ENCODE measurements around the gene RPL29.

The RPL29 gene

DNA sequence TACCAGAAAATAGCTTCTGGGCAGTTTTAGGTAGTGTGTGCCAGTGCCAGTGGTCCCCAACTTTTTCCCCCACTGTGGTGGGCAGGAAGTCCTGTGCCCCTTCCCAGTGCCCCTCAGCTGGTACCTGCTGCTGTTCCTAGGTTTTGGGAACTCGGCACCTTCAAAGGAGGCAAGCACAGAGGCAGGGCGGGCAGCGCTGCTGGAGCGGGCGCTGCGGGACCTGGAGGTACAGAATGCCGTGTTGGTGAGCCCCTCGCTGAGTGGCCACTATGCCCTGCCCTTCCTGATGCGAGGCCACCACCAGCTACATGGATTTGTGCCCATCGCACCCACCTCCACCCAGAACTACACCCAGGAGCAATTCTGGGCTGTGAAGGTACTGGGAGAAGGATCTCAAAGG is 15.4 kb downstream of the RPL29 start:
- DNase-seq, result no peak

DNA sequence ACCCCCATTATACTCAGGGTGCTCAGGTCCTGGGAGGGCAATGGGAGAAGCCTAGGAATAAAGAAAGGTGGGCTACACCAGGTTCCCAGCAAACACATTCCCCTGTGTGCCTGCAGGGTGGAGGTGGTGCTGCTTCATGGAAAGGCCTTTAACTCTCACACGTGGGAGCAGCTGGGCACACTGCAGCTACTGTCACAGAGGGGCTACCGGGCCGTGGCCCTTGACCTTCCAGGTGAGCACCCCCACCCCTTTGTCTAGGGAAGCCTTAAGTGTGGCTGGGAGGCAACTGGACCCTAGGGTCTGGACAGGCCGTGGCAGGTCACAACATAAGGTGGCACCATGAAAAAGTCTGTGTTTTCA is 17.6 kb downstream of the RPL29 start:
- no peak for DNase-seq

DNA sequence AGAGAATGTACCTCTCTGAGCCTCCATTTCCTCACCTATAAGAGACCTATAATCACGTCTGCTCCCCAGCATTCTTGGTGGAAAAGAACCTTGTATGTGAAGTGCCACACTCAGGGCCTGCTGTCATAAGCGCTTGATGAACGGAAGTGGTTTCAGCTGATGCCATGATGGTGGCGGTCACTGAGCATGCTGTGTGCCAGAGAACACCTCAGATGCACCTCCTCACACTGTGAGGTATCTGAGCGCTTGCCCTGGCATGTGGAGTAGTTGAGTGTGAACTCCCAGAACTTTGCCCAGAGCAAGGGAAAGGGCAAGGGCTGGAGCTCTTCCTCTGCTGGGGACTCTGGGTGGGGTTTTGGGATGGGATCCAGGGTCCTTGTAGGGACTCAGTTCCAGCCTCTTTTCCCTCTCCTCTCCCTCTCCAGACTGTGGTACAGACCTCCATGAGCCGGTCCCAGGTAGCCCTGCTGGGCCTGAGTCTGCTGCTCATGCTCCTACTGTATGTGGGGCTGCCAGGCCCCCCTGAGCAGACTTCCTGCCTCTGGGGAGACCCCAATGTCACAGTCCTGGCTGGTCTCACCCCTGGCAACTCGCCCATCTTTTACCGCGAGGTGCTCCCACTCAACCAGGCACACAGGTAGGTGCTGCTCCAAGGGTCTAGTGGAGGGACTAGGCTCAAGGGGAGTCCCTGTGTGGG is 18.1 kb downstream of the RPL29 start:
- no peak for DNase-seq

DNA sequence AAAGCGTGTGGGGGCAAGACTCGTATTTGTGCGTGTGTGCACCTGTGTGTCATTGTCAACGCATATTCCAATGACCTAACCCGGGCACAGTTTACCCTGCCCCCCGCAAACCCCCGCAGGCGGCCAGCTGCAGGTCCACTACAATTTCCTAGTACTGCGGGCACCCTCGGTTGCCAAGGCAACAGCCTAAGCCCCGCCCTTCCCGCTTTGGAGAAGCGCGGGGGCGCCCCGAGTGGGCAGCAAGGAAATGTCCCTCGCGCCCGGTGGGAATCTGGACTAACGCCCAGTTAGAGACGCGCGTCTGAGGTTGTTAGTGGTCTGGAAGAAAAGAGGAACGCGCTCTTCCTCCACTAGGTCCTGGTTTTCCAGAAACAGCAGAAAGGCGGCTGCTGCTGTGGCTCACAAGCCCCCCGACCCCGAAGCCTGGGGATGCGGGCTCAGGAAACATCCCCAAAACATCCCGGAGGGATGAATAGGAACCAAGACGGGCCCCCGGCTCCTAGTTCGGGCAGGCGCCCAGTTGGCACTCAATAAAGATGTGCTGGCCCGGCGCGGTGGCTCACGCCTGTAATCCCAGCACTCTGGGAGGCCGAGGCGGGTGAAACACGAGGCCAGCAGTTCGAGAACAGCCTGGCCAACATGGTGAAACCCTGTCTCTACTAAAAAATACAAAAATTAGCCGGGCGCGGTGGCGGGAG is 19.7 kb downstream of the RPL29 start:
- DNase-seq, result peak; percentile 84

DNA sequence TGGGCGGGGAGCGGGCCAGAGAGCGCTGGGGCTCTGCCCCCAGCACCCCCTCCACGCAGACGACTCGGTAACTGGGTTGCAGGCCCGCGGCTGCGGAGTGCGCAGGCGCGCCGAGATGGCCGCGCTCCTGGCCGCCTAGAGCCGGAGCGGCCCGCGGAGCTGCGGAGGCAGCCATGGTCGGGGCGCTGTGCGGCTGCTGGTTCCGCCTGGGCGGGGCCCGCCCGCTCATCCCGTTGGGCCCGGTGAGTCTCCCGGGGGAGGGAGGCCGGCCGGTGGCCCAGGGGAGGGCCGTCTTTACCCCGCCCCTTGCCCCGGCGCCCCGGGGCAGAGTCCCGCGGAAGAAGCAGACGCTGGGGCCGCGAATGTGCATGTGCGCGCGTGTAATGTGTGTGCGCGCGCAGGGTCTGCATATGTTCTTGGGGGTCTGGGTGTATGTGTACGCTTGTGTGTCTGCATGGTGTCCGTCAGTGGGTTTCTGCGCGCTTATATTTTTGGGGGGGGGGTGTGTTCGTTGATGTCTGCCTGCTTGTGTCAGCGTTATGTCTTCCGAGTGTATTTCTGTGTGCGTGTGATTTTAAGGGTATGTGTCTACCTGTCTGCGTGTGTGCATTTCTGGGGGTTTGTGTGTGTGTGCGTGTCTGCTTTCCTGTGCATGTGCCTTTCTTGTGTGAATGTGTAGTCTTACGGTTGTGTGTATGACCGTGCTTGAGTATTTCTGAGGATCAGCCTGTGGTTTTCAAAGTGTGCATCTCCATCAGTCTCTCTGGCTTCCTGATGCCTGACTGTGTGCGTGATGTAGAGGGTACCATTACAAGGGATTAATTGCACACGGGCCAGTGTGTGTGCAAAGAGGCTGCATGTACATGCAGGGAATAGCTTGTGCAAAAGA is 20.5 kb downstream of the RPL29 start, which contains the start of gene ABHD14A:
Gene ABHD14A (plus strand): TSS at position 102 of the 889 bp plus-strand sequence. CDS start 72 bp downstream, at position 174.
- peak; percentile 79 for DNase-seq

DNA sequence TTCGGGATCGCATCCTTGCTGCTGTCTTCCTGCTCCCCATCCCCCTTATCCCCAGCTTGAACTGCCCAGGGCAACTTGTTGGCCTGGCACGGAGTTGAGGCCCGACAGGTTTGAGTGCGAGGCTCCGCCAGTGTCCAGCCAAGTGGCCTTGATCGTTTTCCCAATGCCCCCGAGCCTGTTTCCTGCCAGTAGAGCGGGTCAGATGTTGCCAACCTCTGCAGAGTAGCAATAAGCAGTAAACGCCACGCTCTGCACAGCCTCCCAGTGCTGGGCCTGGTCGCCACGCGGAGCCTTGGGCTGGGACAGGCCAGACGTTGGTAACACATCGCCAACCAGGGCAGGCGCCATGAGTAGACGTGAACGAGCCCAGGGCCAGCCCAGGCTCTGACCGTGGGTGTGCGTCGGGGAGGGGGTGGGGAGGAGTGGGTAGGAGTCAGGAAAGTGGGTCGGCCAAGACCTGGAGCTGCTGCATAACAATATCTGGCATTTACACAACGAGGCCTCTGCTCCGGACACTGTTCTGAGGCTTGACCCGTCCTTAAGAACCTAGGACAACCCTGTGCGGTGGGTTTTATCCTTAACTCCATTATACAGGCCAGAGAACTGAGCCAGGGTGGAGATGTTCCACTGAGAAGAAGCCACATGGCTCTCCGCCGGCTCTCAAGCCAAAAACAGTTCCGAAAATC is 21.3 kb downstream of the RPL29 start:
- peak; percentile 44 for DNase-seq

DNA sequence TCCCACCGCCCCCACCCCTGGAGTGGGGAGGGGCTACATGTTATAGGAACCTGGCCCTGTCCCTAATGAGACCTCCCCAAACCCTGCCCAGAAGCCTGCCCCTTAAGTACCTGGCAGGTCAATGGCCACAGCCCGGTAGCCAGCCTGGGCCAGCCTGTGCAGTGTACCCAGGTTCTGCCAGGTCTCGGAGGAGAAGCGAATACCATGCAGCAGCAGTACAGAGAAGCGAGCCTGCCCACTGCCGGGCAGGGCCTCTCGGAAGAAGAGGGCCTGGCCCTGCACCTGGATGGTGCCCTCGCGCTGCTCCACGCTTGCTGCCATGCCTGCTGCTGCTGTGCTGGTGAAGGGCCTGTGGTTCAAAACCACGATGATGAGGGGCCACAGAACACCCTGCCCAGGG is 24.3 kb downstream of the RPL29 start:
- DNase-seq, result no peak

DNA sequence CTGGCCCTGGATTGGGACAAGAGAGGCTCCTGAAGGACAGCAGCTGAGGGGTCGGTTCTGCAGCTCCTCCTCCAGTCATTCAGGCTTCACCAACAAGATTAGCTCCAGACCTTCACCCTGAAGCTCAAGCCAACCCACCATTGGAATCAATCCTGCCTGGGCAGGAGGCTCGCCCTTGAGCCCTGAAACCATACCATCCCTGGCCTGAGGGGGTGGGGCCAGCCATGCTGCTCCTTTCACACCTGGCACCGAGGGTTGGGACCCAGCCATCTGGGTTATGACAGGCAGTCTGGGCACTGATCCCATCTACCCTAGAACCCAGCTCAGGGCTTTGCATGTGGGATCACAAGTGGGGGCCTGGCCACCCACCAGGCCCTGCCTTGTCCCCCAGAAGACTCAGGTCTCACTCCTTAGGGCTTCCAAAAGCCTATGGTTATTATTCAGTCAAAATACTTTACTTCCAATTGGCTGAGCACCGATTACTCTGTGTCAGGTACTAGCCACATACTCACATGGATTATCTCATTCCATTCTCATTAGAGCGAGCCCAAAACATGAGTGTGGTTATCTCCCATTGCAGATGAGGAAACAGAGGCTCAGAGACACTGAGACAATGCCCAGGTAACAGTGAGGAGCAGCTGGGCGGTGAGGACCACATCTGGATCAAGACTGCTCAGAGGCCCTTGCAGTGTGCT is 24.9 kb downstream of the RPL29 start:
- DNase-seq, result no peak

DNA sequence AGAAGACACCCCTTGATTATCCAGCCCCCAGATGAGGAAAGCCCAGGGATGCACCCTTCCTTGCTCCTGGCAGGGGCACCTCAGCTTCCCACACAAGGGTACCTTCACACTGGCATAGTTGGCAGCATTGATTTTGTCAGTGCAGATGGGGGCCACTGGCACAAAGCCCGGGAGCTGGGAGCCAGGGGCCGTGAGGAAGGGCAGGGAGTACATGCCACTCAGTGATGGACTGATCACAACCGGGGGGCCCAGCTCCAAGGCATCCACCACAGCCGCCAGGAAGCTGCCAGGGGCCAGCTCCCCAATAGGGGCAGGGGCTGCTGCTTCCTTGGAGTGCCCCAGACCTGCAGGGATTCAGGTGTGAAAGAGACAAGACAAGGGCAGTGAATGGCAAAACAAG is 25.9 kb downstream of the RPL29 start:
- no peak for DNase-seq

DNA sequence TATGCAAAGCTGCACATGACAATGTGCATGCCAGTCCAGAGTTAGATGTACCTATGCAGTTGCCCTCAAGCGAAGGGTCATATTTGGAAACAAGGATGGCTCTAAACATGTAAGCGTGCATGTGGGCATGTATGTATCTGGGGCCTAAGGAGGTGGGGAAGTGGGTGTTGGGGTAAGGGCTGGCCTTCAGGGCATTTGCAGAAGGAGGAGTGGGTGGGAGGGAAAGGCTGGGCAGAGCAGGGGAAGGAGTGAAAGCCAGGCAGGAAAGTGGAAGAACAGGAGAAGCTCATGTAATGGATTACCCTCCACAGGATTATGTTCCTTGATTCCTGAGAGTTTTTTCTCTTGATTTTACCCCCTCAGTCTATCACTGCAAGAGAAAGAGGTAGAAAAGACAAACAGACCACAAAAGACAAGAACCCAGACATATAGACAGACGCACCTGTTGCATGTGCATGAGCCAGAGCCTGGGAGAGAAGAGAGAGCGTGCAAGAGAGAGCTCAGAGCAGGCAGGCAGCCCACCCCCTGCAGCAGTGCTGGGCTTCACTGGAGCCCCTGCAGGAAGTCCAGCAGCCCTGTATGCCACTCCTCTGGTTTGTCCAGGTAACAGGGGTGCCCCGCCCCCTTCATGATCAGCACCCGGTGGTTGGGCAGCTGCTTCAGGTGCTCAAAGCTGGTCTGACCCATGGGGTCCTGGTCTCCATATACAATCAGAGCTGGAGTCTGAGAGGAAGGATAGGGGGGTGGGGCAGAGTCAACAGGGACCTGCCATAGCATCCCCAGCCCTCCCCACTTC is 26.6 kb downstream of the RPL29 start:
- DNase-seq, result no peak

DNA sequence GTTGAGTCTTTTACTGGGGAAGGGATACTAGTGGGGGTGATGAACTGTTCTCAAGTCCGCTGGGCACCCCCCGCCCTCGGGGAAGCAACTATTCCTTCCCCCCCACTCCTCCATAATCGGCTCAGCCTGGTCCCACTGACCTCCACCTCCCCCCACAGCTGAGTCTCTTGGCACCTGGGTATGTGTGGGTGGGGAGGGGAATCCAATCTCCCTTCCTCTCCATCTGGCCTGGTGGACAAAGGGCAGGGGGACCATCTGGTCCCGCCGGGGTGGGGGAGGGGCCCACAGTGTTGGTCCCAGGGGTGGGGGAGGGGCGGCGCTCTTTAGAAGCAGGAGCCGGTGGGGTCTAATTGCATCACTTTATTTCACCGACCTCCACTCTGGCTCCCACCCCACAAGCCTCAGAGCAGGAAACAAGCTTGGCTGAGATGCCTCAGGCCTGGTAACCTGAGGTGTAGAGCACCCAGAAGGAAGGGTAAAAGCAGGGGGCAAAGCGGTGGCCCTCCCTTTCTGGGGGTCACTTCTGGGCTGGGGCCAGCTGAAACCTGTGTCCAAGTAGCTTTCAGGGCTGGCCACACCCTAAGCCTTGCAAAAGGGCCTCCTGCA is 27.4 kb downstream of the RPL29 start:
- DNase-seq, result no peak

DNA sequence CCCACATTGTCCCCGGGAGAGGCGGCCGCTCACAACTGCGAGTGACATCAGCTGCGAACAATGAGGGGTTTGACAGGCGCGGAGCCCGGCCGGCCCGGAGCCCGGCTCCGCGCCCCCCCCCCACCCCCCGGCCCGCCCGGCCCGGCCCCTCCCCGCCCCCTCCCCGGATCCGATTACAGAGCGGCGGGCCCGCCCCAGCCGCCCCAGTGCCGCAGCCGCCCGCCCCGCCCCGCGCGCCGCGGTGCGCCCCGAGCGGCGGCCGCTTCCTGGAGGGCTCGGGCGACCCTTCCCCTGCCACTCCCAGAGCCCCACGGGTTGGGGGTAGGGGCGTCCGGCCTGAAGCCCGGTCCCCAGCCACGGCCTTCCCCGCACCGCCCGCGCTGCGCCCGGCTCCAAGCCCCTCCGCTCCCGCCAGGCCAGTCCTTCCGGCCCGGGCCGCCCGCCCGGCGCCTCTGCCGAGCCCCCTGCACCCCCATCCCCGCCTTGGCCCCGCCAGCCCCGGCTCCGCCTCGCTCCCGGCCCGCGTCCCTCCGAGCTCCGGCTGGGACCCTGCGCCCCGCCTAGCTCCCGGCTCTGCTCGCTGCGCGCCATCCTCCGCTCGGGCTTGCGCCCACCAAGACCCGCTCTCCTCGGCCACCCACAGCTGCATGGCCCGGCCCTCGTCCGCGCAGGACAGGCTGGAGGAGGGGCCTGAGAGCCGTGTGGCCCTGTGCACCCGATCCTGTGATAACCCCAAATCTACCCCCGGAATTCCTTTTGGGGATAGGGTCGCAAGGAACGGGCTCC is 28.1 kb downstream of the RPL29 start, which contains the start of gene PCBP4:
Gene PCBP4 (minus strand): TSS at position 71 of the 786 bp plus-strand sequence. CDS start 6,214 bp downstream, outside the sequence.
- DNase-seq, result peak; percentile 85

DNA sequence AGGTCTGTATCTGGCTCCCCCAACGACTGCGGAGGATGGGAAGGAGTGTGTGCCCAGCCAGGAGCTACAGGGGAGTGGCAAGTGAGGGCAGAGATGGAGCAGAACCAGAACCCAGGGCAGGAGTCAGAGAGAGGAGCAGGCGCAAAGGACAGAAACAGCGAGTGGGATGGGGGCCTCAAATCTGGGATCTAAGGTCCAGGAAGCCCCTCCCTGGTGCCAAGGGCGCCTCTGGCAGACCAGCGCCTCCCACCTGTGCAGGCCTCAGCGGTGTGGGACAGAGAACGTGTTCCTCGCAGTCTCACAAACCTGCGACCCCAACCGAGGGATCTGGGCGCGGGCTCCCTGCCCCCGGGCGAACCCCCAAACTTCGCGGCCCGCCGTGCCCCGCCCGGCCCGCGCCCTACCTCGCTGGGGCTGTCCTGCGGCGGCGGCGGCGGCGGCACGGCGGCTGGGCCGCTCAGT is 28.7 kb downstream of the RPL29 start:
- no peak for DNase-seq

DNA sequence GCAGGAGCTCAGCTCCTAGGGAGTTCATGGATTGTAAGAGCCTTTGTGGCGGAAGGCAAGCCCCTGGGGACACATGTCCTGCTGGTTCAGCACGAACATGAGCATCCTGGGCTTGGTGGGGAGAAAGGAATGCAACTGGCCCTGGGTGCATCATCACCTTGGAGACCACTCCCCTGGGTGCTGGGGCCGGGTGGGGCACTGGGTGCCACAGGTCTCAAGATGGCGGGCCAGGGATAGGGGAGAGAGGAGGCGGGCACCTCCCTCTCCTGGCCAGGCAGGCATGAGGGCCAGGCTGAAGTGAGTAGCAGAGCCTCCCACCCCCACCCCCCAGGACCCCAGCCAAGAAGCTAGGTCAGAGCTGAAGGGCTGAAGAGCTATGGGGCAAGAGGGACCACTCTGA is 29.2 kb downstream of the RPL29 start:
- peak; percentile 51 for DNase-seq

DNA sequence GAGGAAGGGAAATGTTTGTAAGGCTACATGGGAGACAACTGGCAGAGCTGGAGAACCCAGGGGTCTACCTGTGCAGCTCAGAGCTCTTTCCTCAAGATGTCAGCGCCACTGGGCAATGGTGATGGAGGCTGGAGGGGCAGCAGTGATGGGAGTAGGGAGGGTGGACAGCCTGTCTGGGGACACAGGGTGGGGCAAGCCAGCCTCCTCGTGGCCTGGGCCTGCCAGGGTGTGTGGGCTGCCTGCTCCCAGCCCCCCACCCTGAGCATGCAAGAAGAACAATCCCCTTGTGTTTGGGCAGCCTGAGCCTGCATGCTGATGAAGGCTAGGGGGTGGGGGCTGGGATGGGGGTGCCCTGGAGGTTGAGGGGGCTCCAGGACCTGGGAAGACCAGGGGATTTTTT is 29.7 kb downstream of the RPL29 start:
- DNase-seq, result peak; percentile 82

DNA sequence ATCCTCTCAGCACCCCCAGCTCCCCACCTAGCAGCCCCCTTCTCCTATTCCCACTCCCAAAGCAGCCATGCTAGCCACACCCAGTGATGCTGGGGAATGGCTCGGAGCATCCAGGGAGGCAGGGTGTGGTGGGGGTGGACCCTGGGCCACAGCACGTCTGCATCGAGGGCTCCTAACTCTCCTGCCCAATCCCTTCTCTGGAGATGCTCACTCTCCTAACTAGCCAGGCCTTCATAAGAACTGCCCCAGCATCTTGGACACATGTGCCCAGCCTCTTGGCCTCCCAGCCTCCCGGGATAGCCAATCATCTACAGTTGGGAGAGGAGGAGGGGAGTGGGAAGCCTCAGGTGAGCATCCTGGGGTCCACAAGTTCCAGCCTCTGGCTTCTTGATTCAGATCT is 31.2 kb downstream of the RPL29 start:
- DNase-seq, result no peak

DNA sequence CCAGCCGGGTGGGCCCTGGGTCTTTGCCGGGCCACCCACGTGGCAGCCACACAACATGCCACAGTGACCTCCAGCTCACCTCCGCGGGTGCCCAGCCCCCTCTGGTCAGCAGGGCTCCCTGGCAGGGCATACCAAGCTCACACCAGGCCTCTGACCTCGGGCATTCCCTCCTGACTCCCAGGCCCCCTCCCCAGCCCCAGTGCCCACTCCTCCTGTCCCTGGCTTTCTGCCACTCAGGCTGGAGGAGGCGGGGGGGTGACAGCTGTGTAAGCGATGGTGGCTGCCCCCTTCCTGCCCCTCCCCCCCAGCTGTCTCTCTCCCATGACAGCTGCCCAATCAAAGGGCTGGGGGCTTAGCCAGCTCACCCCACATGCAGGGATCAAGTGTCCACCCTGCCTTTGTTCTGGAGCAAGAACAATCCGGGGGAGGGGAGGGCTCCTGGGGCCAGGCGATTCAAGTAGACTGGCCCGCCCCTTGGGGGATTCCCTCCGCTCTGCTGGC is 31.7 kb downstream of the RPL29 start:
- DNase-seq, result peak; percentile 11

DNA sequence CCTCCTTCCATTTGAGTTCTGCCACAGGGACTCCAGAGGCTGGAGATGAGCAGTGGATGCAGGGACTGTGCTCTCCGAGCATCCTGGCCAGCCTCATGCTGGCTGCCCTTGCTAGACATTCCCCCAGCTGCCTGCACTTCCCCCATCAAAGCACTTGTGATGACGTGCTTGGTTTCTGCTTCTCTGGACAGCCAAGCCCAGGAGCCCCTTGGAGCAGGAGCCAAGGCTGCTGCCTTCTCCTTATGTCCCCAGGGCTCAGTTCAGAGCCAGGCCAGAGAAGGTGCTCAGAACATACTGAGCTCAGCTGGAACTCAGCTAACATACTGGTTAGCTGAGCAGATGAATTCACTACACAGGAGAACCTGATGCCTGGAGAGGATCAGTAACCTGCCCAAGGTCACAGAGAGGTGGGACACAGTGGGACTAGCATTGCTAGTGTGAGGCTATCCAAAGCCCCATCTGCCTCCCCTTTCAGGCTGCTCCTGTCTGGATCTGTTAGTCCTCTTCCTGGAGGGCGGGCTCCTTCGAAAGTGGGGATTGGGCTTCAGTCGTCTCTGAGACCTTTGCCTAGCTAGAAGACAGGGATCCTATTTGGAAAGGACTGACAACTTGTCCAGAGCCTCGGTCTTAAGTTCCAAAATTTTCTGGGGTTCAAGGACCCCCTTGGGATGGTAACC is 32.7 kb downstream of the RPL29 start:
- DNase-seq, result peak; percentile 17
